GM12864 (cell line): Measurements from ENCODE around the gene DDX28.

Source experiments
- DNase-seq: peaks from one replicate; pipeline ENCODE4 v3.0.0-alpha.2; 2011; ENCODE audit warnings: low read depth
- H3K4me3 ChIP-seq: 2 replicates; pipeline ENCODE4 v1.5.1; 2011; ENCODE audit warnings: mild to moderate bottlenecking, low read depth, low read length, control low read depth
- TF ChIP-seq, protein P1 (sequence below): IDR thresholded peaks from 2 replicates; pipeline ENCODE4 v1.5.1; 2011; ENCODE audit warnings: low read depth, mild to moderate bottlenecking, moderate library complexity, low read length, control low read depth, inconsistent platforms; ENCODE audit errors: missing control alignments

Gene DDX28

DNA sequence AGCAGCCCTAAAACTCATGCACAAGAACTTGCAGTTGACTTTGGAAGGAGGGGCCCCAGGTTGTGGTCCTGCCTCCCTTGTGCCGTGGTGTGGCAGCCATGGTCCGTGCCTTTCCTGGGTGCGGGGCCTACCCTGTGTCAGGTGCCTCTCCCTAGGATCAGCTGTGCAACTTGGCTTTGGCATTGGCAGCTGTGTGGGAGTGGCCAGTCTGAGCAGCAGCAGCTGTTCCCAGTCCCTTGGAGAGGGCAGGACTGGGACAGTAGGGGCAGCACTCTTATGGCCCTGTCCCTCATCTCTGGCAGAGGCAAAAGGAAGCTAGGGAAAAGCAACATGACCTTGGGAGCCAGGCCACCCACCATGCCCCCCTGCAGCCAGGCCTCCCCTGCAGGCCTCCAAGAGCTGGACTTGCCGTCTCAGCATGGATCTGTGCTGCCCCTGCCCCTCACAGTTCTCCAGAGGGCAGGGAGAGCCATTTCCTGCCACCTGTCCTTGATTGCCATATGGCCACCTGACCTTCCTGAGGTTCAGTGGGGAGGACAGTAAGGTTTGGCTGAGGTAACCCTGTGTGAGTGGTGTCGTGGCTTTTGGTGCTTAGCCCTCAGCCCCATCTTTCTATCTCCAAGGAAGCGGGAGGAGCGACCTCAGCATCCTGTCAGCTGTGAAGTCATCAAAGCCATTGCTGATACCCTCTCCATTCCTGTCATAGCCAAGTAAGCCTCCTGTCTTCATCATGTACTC is 46.6 kb upstream of the DDX28 start:
- TF ChIP-seq, protein P1, sequence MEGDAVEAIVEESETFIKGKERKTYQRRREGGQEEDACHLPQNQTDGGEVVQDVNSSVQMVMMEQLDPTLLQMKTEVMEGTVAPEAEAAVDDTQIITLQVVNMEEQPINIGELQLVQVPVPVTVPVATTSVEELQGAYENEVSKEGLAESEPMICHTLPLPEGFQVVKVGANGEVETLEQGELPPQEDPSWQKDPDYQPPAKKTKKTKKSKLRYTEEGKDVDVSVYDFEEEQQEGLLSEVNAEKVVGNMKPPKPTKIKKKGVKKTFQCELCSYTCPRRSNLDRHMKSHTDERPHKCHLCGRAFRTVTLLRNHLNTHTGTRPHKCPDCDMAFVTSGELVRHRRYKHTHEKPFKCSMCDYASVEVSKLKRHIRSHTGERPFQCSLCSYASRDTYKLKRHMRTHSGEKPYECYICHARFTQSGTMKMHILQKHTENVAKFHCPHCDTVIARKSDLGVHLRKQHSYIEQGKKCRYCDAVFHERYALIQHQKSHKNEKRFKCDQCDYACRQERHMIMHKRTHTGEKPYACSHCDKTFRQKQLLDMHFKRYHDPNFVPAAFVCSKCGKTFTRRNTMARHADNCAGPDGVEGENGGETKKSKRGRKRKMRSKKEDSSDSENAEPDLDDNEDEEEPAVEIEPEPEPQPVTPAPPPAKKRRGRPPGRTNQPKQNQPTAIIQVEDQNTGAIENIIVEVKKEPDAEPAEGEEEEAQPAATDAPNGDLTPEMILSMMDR, result no peak
- DNase-seq, result no peak
- H3K4me3 ChIP-seq, result no peak overlapping the region

GRCh38 chr16:68068926-68069325 is 45.9 kb upstream of the DDX28 start:
- DNase-seq, result no peak
- TF ChIP-seq, protein P1, result no peak

GRCh38 chr16:68066763-68067162 is 43.7 kb upstream of the DDX28 start:
- DNase-seq, result no peak
- TF ChIP-seq, protein P1, result no peak
- H3K4me3 ChIP-seq, result no peak overlapping the region

More at GRCh38 chr16:68068926-68069325, 45.9 kb upstream of the DDX28 start:
- H3K4me3 ChIP-seq, result no peak overlapping the region

GRCh38 chr16:68065716-68066305 is 42.8 kb upstream of the DDX28 start:
- no peak overlapping the region for H3K4me3 ChIP-seq
- DNase-seq, result no peak
- TF ChIP-seq, protein P1, result no peak

DNA sequence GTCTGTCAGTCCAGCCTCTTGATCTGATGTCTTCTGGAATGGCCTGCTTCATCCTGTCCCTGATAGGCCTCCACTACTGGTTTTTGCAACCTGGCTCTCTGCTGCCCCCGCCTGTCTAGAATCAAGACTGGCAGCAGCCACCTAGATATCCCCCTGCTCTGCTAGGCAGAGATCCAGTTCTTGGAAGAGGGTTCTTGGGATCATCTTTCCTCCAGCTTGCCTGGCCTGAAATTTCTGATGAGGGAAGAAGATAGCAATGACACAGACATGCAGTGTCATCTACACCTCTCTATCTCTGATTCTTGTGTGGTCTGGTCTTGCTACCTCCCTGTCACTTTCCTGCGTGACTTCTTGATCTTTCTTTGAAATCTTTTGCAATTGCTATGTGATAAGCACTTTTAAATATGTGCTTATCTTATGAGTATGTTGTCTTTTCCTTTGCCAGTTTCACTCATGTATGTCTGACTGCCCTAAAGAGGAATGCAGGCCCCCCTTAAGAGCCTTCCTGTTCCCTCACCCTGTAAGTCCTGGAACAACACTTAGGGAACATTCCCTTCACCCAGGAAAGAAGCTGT is 41.8 kb upstream of the DDX28 start:
- DNase-seq, result no peak
- TF ChIP-seq, protein P1, result peak; percentile 92
- H3K4me3 ChIP-seq, result no peak overlapping the region

DNA sequence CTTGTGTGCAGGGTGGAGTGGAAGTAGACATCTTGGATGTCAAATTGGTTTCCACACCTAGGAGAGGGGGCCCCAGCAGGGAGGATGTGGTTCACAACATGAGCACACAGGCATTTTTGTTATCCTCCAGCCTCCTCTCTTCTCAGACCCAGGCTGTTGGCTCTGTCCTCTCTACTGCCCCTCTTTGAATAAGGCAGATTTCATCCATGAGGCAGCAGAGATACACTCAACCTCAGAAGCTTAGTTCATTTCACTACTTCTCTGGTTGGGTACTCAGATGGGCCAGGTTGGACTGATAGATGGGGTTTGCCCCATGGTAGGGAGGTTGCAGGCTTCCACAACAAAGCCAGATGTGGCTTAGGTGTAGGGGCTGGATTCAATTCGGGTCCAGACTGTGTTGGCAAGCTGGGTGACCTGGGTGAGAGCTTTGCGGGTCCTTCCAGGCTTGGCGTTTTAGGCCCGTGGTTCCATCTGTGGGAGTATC is 39.9 kb upstream of the DDX28 start:
- TF ChIP-seq, protein P1, result no peak
- DNase-seq, result no peak
- no peak overlapping the region for H3K4me3 ChIP-seq
